GM13976 (cell line): ENCODE measurements around the gene CNRIP1.

Experiments
- DNase-seq: peaks from one replicate; pipeline ENCODE4 v3.0.0; 2012; ENCODE audit warnings: low spot score
- in situ Hi-C: fragments of 300-500 bp; cut with MboI; formaldehyde crosslinking; loops from one replicate; pipeline ENCODE4 v1.12.0; 2022; ENCODE audit warnings: low sequenced_read_pairs, mixed read lengths, inconsistent platforms; ENCODE audit not compliant: unreplicated experiment
- TF ChIP-seq, protein P1 (sequence below): IDR thresholded peaks from 2 replicates; pipeline ENCODE4 v1.5.1; 2012; ENCODE audit warnings: borderline replicate concordance, mild to moderate bottlenecking; ENCODE audit not compliant: insufficient read depth; ENCODE audit errors: extremely low read depth, missing control alignments, control extremely low read depth

Gene CNRIP1

DNA sequence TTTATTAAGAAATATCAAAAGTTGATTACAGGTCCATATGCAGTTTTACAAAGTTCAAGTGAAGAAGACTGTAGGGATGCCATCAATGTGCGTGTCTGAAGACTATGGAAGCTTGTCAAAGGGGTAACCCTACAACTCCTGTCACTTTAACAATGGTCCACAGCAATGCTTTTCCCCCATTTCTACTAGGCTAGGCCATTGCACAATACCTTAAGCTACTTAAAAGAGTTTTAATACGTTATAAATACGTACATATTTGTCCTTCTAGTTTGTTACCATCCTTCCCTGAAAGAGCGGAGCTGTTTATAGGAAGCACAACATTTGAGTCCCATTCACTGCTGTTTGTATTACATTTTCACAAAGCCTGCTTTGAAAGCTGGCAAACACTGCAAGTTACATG, 26.7 kb downstream of the CNRIP1 start:
- DNase-seq = no peak
- TF ChIP-seq, protein P1, sequence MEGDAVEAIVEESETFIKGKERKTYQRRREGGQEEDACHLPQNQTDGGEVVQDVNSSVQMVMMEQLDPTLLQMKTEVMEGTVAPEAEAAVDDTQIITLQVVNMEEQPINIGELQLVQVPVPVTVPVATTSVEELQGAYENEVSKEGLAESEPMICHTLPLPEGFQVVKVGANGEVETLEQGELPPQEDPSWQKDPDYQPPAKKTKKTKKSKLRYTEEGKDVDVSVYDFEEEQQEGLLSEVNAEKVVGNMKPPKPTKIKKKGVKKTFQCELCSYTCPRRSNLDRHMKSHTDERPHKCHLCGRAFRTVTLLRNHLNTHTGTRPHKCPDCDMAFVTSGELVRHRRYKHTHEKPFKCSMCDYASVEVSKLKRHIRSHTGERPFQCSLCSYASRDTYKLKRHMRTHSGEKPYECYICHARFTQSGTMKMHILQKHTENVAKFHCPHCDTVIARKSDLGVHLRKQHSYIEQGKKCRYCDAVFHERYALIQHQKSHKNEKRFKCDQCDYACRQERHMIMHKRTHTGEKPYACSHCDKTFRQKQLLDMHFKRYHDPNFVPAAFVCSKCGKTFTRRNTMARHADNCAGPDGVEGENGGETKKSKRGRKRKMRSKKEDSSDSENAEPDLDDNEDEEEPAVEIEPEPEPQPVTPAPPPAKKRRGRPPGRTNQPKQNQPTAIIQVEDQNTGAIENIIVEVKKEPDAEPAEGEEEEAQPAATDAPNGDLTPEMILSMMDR = no peak
- in situ Hi-C loops = no loop called here

GRCh38 chr2:68292108-68292710, 27.5 kb downstream of the CNRIP1 start:
- in situ Hi-C loops = no loop called here
- TF ChIP-seq, protein P1 = peak; percentile 72
- DNase-seq = peak; percentile 42

- TF ChIP-seq, protein P1 = no peak
- DNase-seq = no peak
- in situ Hi-C loops = no loop called here
Measured at GRCh38 chr2:68291314-68291713, 28.4 kb downstream of the CNRIP1 start.

- in situ Hi-C loops = no loop called here
- no peak for DNase-seq
- TF ChIP-seq, protein P1 = no peak
Measured at GRCh38 chr2:68290901-68291300, 28.8 kb downstream of the CNRIP1 start.

DNA sequence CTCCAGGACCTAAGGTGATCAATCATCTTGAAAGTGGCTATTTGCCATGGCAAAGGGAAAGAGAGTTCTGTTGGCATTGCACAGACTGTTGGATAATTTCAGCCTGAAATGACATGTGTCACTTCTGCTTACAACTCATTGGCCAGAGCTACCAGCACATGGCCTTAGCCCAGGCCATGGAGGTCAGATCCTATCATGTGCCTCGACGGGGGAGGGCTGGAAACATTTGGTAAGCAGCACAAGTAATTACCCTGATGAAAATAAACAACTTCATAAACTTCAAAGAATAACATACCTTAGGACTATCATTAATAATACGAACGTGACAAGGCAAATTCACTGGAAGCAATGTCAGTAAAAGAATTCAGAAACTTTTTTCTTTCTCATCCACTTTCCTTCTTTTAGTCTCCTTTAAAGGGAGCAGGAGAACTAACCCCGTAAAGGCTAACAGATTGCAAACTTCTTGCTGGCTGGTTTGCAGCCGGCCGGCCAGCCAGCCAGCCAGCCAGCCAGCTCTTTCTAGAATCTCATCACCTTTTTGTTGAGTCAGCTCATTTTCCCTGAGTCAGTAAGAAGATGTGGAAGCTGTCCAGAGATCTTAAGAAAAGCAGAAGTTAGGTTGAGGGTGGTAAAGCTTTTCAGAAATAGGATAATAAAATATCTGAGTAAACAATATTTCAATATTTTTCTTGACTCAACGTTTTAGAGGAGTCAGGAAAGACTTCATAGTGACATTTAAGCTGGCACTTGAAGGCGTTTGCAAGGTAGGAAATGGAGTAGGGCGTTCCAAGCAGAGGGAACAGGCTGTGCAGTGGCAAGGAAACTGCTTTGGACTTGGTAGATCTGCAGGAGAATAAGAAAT, 31.9 kb downstream of the CNRIP1 start:
- no peak for DNase-seq
- TF ChIP-seq, protein P1 = no peak
- in situ Hi-C loops = loop anchor here (10.0 kb wide), 1 partner anchor 163 kb away; no protein-coding TSS in a partner anchor

GRCh38 chr2:68284896-68285295, 34.9 kb downstream of the CNRIP1 start:
- DNase-seq = no peak
- in situ Hi-C loops = loop anchor here (10.0 kb wide), 1 partner anchor 160 kb away; no protein-coding TSS in a partner anchor

More at GRCh38 chr2:68284896-68285295, 34.9 kb downstream of the CNRIP1 start:
- TF ChIP-seq, protein P1 = no peak
